ENCODE measurements around the gene BBS9. TPM values are rescaled to one million over a fixed set of nuclear protein-coding genes. Genes with fewer than 3 reads are reported as not detected.

The BBS9 gene
- total RNA-seq, 1 experiment from 2014 or later, result 5.1 TPM

GRCh38 chr7:33195264-33195663, 65.9 kb downstream of the BBS9 start:
- Mint-ChIP-seq H3K27me3 (ENCODE audit: insufficient read depth, unreplicated experiment) (no peaks in the 10 kb centered on the region), H3K36me3 (ENCODE audit: insufficient read depth, unreplicated experiment) (no peaks in the 10 kb centered on the region), H3K9me3 (ENCODE audit: unreplicated experiment) (no peaks in the 10 kb centered on the region), H3K27ac (ENCODE audit: low read depth, unreplicated experiment) (no peak overlapping the region), H3K4me1 (ENCODE audit: insufficient read depth, unreplicated experiment) (peaks cover 5% of the 10 kb centered on the region), H3K4me3 (ENCODE audit: unreplicated experiment) (no peak overlapping the region)
- TF ChIP-seq CTCF (IDR thresholded peaks at IDR 0.05; ENCODE audit: unreplicated experiment), result no peak
- intact Hi-C loops (cut with micrococcal nuclease), result no loop called here
- POLR2A ChIA-PET, result interaction anchor here (0.6 kb wide), 1 partner anchor 21 kb away, joined by 3 read pairs; no protein-coding TSS in a partner anchor
- BruUV-seq (replicated peaks), result no TSS peak
- peak; percentile 62 for DNase-seq (ENCODE audit: unreplicated experiment)
- CTCF ChIA-PET, result interaction anchor here (0.6 to 1.9 kb wide), 2 partner anchors 10 to 1402 kb away, joined by 3 to 14 read pairs; no protein-coding TSS in a partner anchor

GRCh38 chr7:33196221-33196620, 66.9 kb downstream of the BBS9 start:
- DNase-seq (ENCODE audit: unreplicated experiment), result no peak
- Mint-ChIP-seq H3K4me3 (ENCODE audit: unreplicated experiment) (no peak overlapping the region), H3K27ac (ENCODE audit: low read depth, unreplicated experiment) (no peak overlapping the region), H3K27me3 (ENCODE audit: insufficient read depth, unreplicated experiment) (no peaks in the 10 kb centered on the region), H3K9me3 (ENCODE audit: unreplicated experiment) (no peaks in the 10 kb centered on the region), H3K36me3 (ENCODE audit: insufficient read depth, unreplicated experiment) (no peaks in the 10 kb centered on the region), H3K4me1 (ENCODE audit: insufficient read depth, unreplicated experiment) (peaks cover 3% of the 10 kb centered on the region)
- POLR2A ChIA-PET, result no interaction called here
- intact Hi-C loops (cut with micrococcal nuclease), result no loop called here
- no TSS peak for BruUV-seq (replicated peaks)
- no peak for TF ChIP-seq CTCF (IDR thresholded peaks at IDR 0.05; ENCODE audit: unreplicated experiment)
- CTCF ChIA-PET, result no interaction called here

DNA sequence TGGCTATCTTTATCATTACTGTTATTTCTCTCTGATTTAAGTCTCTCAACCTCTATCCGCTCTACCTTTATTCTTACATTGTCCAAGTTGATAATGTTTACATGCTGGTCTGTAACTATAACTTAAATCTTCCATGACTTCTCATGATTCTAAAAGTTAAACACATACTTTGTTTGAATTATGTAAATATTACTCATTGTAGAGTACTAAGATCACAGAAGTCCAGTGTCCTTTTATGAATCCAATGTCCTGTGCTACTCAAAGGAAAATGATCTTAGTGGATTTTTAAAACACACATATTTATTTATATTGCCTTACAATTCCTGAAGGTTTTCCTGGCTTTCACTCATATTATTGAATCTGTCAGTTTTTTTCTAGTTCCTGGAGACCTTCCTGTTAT, 70.9 kb downstream of the BBS9 start:
- DNase-seq (ENCODE audit: unreplicated experiment), result no peak
- Mint-ChIP-seq H3K27ac (ENCODE audit: low read depth, unreplicated experiment) (no peak overlapping the region), H3K4me3 (ENCODE audit: unreplicated experiment) (no peak overlapping the region), H3K9me3 (ENCODE audit: unreplicated experiment) (no peaks in the 10 kb centered on the region), H3K4me1 (ENCODE audit: insufficient read depth, unreplicated experiment) (no peaks in the 10 kb centered on the region), H3K36me3 (ENCODE audit: insufficient read depth, unreplicated experiment) (no peaks in the 10 kb centered on the region), H3K27me3 (ENCODE audit: insufficient read depth, unreplicated experiment) (no peaks in the 10 kb centered on the region)
- ChIA-PET CTCF (interaction anchor here (0.7 to 0.9 kb wide), 2 partner anchors 9 to 18 kb away, joined by 3 read pairs; no protein-coding TSS in a partner anchor), POLR2A (no interaction called here)
- TF ChIP-seq CTCF (IDR thresholded peaks at IDR 0.05; ENCODE audit: unreplicated experiment), result no peak
- intact Hi-C loops (cut with micrococcal nuclease), result no loop called here
- no TSS peak for BruUV-seq (replicated peaks)

GRCh38 chr7:33201821-33202220, 72.5 kb downstream of the BBS9 start:
- H3K9me3 Mint-ChIP-seq (ENCODE audit: unreplicated experiment), result no peaks in the 10 kb centered on the region
- no TSS peak for BruUV-seq (replicated peaks)
- H3K27me3 Mint-ChIP-seq (ENCODE audit: insufficient read depth, unreplicated experiment), result no peaks in the 10 kb centered on the region

More at GRCh38 chr7:33201821-33202220, 72.5 kb downstream of the BBS9 start:
- no peaks in the 10 kb centered on the region for H3K4me1 Mint-ChIP-seq (ENCODE audit: insufficient read depth, unreplicated experiment)
- ChIA-PET POLR2A (no interaction called here), CTCF (interaction anchor here (0.6 to 1.0 kb wide), 2 partner anchors 11 to 272 kb away, joined by 3 to 4 read pairs; no protein-coding TSS in a partner anchor)
- DNase-seq (ENCODE audit: unreplicated experiment), result no peak
- H3K4me3 Mint-ChIP-seq (ENCODE audit: unreplicated experiment), result no peak overlapping the region
- H3K36me3 Mint-ChIP-seq (ENCODE audit: insufficient read depth, unreplicated experiment), result no peaks in the 10 kb centered on the region
- no peak overlapping the region for H3K27ac Mint-ChIP-seq (ENCODE audit: low read depth, unreplicated experiment)
- intact Hi-C loops (cut with micrococcal nuclease), result no loop called here
- no peak for TF ChIP-seq CTCF (IDR thresholded peaks at IDR 0.05; ENCODE audit: unreplicated experiment)

Measured in MCF 10A (cell line).